Aorta (tissue), 5 donors: ENCODE results near the gene NSD2. TPM values are rescaled to one million over a fixed set of nuclear protein-coding genes. Genes with fewer than 3 reads are reported as not detected.
"Not testable (repeated sequence)": the region's sequence is repeated elsewhere in the genome, so short reads cannot be mapped to it uniquely, and the experiment has no call there.

ENCODE experiments used
- ATAC-seq: fragments of 200-7000 bp; cut with Tn5 transposase; one replicate; pipeline ENCODE4 v1.9.1; 2022; ENCODE audit warnings: moderate library complexity; ENCODE audit not compliant: low FRiP score
- DNase-seq, 2 donors: peaks; one replicate each; pipeline ENCODE4 v3.0.0-alpha.2; 2020
- H3K27ac ChIP-seq, 2 donors: one replicate each; pipeline ENCODE4 v1.5.1; 2013; ENCODE audit warnings: low read length in 2 of 2, mild to moderate bottlenecking in 2 of 2, moderate library complexity in 2 of 2, control low read depth in 1 of 2, inconsistent platforms in 1 of 2, low read depth in 1 of 2
- H3K27me3 ChIP-seq, 2 donors: one replicate each; pipeline ENCODE4 v1.6.1; 2013; ENCODE audit warnings: control low read depth in 1 of 2, low read length in 1 of 2, mild to moderate bottlenecking in 1 of 2, moderate library complexity in 1 of 2; ENCODE audit not compliant: insufficient read depth in 2 of 2, control insufficient read depth in 1 of 2
- H3K36me3 ChIP-seq, 2 donors: one replicate each; pipeline ENCODE4 v1.6.1; 2013; ENCODE audit warnings: control low read depth in 1 of 2, low read length in 1 of 2, mild to moderate bottlenecking in 1 of 2; ENCODE audit not compliant: insufficient read depth in 2 of 2, control insufficient read depth in 1 of 2
- H3K4me1 ChIP-seq, 2 donors: one replicate each; pipeline ENCODE4 v1.6.1; 2013; ENCODE audit warnings: low read length in 2 of 2, control low read depth in 1 of 2, mild to moderate bottlenecking in 1 of 2, moderate library complexity in 1 of 2; ENCODE audit not compliant: insufficient read depth in 2 of 2, control insufficient read depth in 1 of 2
- H3K4me3 ChIP-seq, 2 donors: one replicate each; pipeline ENCODE4 v1.5.1; 2013; ENCODE audit warnings: low read length in 2 of 2, control low read depth in 1 of 2, mild to moderate bottlenecking in 1 of 2
- H3K9me3 ChIP-seq: one replicate; pipeline ENCODE4 v1.6.1; 2013; ENCODE audit warnings: mild to moderate bottlenecking, low read length; ENCODE audit not compliant: control insufficient read depth
- WGBS, 2 donors: extraction: QIAGEN DNeasy Blood & Tissue Kit; methylation state at CpG; one replicate each; pipeline ENCODE4 v1.1.7; 2013; 5-methylcytosine and 5-hydroxymethylcytosine counted together
- intact Hi-C, 2 donors: fragments of 100-400 bp; cut with DNase I; formaldehyde crosslinking; loops; one replicate each; pipeline versions ENCODE4 v1.14.2 to v1.15.0; 2022
- polyA plus RNA-seq, 2 donors: library from polyadenylated mRNA; stranded (reverse); fragments of 200-250 nt; gene quantifications; one replicate each; pipeline ENCODE4 v1.2.3, GENCODE V29; 2013
- total RNA-seq, 2 donors: library from RNA; stranded (reverse); fragmentation: NEBNext Ultra II Directional; extraction: Animal tissue kit (Norgen Biotek cat#: 25700); gene quantifications; one replicate each; pipeline ENCODE4 v1.2.1, GENCODE V29; 2021
- donor health status: healthy with polysubstance abuse.
- donor health status: Bipolar disorder and iron deficiency.
- donor health status: DM: no; HTN: no; CAD: no.
- donor health status: DM: no; HTN: no; CAD: no.
- donor health status: DM: yes; HTN: yes; CAD: no.

NSD2 gene
- total and polyA plus RNA-seq, 4 donors, result 8.0 to 56.6 (median 29.0) TPM

DNA sequence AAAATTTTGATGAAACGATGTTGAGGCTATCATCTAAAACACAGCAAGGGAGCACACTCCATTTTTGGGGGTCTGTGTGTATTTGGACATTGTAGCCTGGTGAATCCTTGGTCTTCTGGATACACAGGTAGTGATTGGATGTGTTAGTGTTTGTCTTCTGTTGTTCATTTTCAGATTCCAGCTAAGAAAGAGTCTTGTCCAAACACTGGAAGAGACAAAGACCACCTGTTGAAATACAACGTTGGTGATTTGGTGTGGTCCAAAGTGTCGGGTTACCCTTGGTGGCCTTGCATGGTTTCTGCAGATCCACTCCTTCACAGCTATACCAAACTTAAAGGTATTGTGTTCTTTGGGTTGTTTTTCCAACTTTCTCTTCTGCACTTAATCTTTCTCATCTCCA is 32.8 kb downstream of the NSD2 start:
- Histone ChIP-seq H3K4me1 (no peaks in the 10 kb centered on the region), H3K27me3 (no peaks in the 10 kb centered on the region), H3K9me3 (no peaks in the 10 kb centered on the region), H3K27ac (no peak overlapping the region), H3K36me3 (no peaks in the 10 kb centered on the region), H3K4me3 (no peak overlapping the region)
- intact Hi-C loops, result loop anchor here in 1 of 2 donors (5.0 kb wide), 1 partner anchor 47 kb away; the partner anchor contains the start of gene LETM1
- ATAC-seq (no peak), DNase-seq (no peak)
- WGBS, 2 donors, result 72 to 73% methylated on average over 3 of the region's 3 CpGs

DNA sequence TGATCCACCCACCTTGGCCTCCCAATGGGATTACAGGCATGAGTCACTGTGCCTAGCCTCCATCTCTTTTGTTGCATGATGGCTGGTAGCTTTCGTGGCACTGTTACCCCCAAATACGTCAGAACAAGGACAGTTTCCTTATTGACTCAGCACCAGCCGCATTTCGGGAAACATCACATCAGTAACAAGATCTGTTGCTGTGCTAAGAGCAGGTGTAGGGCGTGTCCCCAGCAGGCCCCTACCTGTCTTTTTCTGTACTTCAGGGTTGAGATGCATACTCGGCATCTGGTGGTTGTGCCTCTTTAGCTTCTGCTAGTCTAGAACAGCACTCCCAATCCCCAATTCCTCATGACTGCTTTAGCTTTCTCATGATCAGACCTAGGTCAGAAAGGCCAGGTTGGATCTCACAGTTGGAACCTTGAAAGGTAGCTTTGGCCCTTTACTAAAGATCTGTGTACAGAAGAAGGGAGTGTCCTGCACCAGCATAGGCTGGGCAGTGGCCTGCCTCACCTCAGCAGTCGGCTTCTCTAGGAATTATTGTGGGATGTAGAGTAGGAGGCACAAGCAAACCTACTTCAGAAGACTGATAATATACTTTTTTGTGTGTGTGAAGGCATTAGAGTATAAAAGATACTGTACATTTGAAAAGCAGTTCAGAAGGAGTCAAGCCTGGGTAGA is 36.8 kb downstream of the NSD2 start:
- no peaks in the 10 kb centered on the region for H3K36me3 ChIP-seq
- no peak overlapping the region for H3K27ac ChIP-seq
- DNase-seq (no peak), ATAC-seq (no peak)
- no peaks in the 10 kb centered on the region for H3K4me1 ChIP-seq
- H3K9me3 ChIP-seq, result no peaks in the 10 kb centered on the region
- H3K4me3 ChIP-seq, result no peak overlapping the region
- intact Hi-C loops, result no loop called here
- 89 to 91% methylated on average over 7 of the region's 7 CpGs for WGBS, 2 donors
- no peaks in the 10 kb centered on the region for H3K27me3 ChIP-seq

DNA sequence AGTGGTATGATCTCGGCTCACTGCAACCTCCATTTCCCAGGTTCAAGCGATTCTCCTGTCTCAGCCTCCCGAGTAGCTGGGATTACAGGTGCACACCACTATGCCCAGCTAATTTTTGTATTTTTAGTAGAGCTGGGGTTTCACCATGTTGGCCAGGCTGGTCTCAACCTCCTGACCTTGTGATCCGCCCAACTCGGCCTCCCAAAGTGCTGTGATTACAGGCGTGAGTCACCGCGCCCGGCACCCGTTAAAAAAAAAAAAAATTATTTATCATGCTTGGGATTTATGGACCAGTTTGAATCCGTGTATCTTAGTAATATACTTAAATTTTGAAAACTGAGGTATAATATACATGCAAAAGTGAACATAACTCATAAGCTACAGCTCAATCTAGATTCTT is 38.5 kb downstream of the NSD2 start:
- H3K27me3 ChIP-seq, DNase-seq, H3K36me3 ChIP-seq, H3K4me1 ChIP-seq, ATAC-seq, H3K9me3 ChIP-seq, H3K4me3 ChIP-seq, H3K27ac ChIP-seq, intact Hi-C loops: not testable (repeated sequence)
- WGBS, 2 donors, result 93% methylated on average over 11 of the region's 11 CpGs

DNA sequence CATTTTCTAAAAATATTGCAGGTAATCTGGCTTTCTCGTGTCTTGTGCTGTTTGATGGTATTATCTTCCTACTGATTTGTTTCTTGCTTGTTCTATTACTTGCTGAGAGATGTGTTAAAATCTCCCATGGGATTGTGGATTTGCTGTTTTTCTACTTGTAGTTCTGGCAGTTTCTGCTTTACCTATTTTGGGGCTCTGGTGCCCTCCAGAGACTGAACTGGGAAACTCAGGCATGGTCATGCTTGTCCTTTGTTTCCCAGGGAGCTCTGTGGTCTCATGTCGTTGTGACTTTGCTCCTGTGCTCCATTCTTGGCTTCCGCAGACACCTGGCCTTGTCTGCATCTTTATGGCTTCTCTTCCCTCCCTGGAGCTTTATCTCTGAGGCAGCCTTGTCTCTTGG is 39.5 kb downstream of the NSD2 start:
- ATAC-seq (no peak), DNase-seq (no peak)
- intact Hi-C loops, result no loop called here
- Histone ChIP-seq H3K4me1 (no peaks in the 10 kb centered on the region), H3K27me3 (no peaks in the 10 kb centered on the region), H3K4me3 (no peak overlapping the region), H3K9me3 (no peaks in the 10 kb centered on the region), H3K36me3 (no peaks in the 10 kb centered on the region), H3K27ac (no peak overlapping the region)
- 35 to 38% methylated on average over 3 of the region's 3 CpGs for WGBS, 2 donors

DNA sequence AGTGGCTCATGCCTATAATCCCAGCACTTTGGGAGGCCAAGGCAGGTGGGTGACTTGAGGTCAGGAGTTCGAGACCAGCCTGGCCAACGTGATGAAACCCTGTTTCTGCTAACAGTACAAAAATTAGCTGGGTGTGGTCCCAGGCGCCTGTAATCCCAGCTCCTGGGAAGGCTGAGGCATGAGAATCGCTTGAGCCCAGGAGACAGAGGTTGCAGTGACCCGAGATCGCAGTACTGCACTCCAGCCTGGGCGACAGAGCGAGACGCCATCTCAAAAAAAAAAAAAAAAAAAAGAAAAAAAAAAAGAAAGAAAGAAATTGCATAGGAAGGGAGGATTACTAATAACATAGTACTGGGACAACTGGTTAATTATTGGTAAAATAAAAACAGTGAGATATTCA is 40.1 kb downstream of the NSD2 start:
- H3K9me3 ChIP-seq, DNase-seq, intact Hi-C loops, ATAC-seq, H3K36me3 ChIP-seq, H3K4me1 ChIP-seq, H3K27ac ChIP-seq, H3K27me3 ChIP-seq, H3K4me3 ChIP-seq: not testable (repeated sequence)
- 89% methylated on average over 9 of the region's 9 CpGs for WGBS, 2 donors

DNA sequence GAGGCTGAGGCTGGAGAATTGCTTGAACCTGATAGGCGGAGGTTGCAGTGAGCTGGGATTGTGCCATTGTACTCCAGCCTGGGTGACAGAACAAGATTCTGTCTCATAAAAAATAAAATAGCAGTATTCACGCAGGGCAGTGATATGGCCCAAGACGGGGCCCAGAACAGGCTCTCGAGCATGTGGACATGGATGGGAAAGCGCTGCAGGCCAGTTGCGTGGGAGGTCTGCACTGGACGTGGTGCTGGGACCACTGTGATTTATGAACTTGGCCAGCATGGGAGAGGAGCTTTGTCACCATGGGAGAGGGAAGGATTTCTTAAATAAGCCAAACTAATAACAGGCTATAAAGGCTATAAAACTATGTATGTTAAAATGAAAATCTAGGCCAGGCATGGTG is 51.6 kb downstream of the NSD2 start:
- no peaks in the 10 kb centered on the region for H3K9me3 ChIP-seq
- H3K4me1 ChIP-seq, result no peaks in the 10 kb centered on the region
- H3K4me3 ChIP-seq, result no peak overlapping the region
- H3K36me3 ChIP-seq, result peaks cover 2 to 6% of the 10 kb centered on the region in 2 donors
- ATAC-seq (no peak), DNase-seq (no peak)
- H3K27ac ChIP-seq, result no peak overlapping the region
- H3K27me3 ChIP-seq, result no peaks in the 10 kb centered on the region
- WGBS, 2 donors, result 92 to 93% methylated on average over 7 of the region's 7 CpGs
- intact Hi-C loops, result no loop called here

DNA sequence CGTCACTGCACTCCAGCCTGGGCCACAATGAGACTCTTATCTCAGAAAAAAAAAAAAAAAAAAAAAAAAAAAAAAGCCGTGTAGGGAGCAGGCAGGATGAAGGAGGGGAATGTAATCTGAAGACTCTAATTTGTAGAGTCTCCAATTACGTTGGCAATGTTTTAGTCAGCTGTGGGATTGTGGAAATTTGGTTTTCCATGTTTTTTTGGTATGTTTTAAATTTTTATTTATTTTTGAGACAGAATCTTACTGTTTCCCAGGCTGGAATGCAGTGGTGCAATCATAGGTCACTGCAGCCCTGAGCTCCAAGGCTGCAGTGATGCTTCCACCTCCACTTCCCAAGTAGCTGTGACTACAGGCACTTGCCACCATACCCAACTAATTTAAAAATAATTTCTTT is 56.5 kb downstream of the NSD2 start:
- Histone ChIP-seq H3K9me3 (no peaks in the 10 kb centered on the region), H3K27me3 (no peaks in the 10 kb centered on the region), H3K36me3 (peaks cover 0 to 7% of the 10 kb centered on the region in 2 donors), H3K4me3 (no peak overlapping the region), H3K27ac (no peak overlapping the region), H3K4me1 (no peaks in the 10 kb centered on the region)
- intact Hi-C loops, result no loop called here
- 58 to 60% methylated on average over 3 of the region's 3 CpGs for WGBS, 2 donors
- no peak for DNase-seq
- ATAC-seq, result no peak

DNA sequence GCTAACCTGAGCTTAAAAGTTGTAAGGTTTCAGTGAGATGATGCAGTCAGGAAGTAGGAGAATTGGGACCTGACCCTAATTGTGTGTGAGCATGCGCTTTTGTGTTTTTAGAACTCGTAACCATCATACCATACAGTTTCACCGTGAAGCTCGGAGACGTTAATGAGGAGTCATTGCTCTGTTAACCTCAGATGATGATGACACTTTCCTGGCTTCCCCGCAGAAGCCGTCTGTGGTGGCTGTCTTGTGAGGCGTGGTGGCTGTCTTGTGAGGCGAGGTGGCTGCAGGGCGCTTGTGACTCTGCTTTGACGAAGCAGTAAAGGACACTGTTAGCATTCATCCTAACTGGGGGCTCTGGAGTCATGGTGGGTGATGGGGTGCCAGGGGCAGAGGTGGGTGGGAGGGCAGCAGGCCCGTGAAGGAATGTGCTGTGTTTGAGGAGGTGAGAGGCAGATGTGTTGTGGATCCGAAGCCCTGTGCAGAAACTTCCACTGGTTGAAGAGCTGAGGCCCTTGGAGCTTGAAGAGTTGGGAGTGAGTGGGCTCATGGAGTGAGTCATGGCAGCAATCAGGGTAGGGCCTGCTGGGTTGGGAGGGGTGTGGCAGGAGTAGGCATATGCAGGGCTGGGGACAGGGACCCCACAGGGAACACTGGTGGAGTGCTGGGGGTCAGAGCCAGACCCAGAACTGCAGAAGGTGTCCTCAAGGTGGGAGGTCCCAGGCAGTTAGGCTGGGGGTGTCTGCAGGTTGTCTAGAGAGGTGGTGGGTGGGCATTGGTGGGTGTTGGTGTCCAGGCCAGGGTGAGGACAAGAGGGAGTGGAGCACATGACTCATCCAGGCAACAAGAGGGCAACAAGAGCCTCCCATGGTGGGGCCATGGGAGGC is 57.4 kb downstream of the NSD2 start:
- H3K4me1 ChIP-seq, result no peaks in the 10 kb centered on the region
- H3K27ac ChIP-seq, result no peak overlapping the region
- DNase-seq, result no peak
- H3K4me3 ChIP-seq, result no peak overlapping the region
- WGBS, 2 donors, result 92 to 94% methylated on average over 13 of the region's 13 CpGs
- peaks cover 0 to 10% of the 10 kb centered on the region in 2 donors for H3K36me3 ChIP-seq
- intact Hi-C loops, result no loop called here
- no peak for ATAC-seq
- H3K9me3 ChIP-seq, result no peaks in the 10 kb centered on the region
- H3K27me3 ChIP-seq, result no peaks in the 10 kb centered on the region

DNA sequence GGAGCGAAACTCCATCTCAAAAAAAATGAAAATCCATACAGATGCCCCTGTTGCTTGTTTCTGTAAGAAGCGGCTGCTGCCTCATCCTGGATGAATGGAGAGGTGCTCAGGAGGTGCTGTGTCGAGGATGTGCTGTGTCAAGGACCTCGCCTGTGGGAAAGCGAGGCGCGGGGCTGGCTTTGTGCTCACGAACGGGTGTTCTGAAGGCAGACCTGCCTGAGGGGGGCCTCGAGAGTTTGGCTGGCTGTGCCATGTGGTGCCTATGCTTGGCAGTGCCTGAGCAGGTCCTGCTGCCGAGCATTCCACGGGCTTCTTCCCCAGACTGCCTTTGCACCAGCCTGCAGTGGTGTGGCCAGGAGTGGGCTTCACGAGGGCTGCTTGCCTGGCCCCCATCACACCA is 61.5 kb downstream of the NSD2 start:
- 96 to 97% methylated on average over 13 of the region's 13 CpGs for WGBS, 2 donors
- intact Hi-C loops, result no loop called here
- DNase-seq (no peak), ATAC-seq (no peak)
- no peaks in the 10 kb centered on the region for H3K27me3 ChIP-seq
- H3K4me1 ChIP-seq, result no peaks in the 10 kb centered on the region
- H3K9me3 ChIP-seq, result no peaks in the 10 kb centered on the region
- no peak overlapping the region for H3K27ac ChIP-seq
- peaks cover 0 to 15% of the 10 kb centered on the region in 2 donors for H3K36me3 ChIP-seq
- H3K4me3 ChIP-seq, result no peak overlapping the region
